ENCODE results near the gene GNA14. TPM values are rescaled to one million over a fixed set of nuclear protein-coding genes. Genes with fewer than 3 reads are reported as not detected.

Gene GNA14
- polyA plus RNA-seq, 2 of the 4 experiments (the other 2 are of a cell fraction): 0.04 to 0.06 TPM

- Histone ChIP-seq H3K9me3 (no peaks in the 10 kb centered on the region), H3K27ac (no peak overlapping the region), H3K4me3 (no peak overlapping the region), H3K4me2 (no peak overlapping the region), H3K4me1 (peaks cover 2% of the 10 kb centered on the region; the same call in 1 of the 3 replicates)
- DNase-seq (ENCODE audit: low read depth in 1 of 2, low spot score in 1 of 2): no peak
- CTCF ChIA-PET: no interaction called here
- no peak for ATAC-seq
- TF ChIP-seq BHLHE40 (IDR thresholded peaks at IDR 0.05; ENCODE audit: low read depth, low read length) (no peak), KDM1A (IDR thresholded peaks at IDR 0.05; ENCODE audit: low read depth) (no peak), RFX5 (IDR thresholded peaks at IDR 0.05) (no peak), EHMT2 (IDR thresholded peaks at IDR 0.05; ENCODE audit: low read depth) (no peak), E2F6 (IDR thresholded peaks at IDR 0.05; ENCODE audit: borderline replicate concordance, low read depth) (no peak), HOXA7 (CRISPR knock-in tag; IDR thresholded peaks at IDR 0.05) (no peak), ZSCAN20 (CRISPR knock-in tag; IDR thresholded peaks at IDR 0.05) (no peak), NFE2L2 (conservative IDR thresholded peaks at IDR 0.05; ENCODE audit: low read length) (no peak), GATA3 (IDR thresholded peaks at IDR 0.05; ENCODE audit: borderline replicate concordance) (no peak), JUN (IDR thresholded peaks at IDR 0.05) (no peak), CBX2 (IDR thresholded peaks at IDR 0.05; ENCODE audit: borderline replicate concordance, low read depth) (no peak), POLR2AphosphoS2 (conservative IDR thresholded peaks at IDR 0.05; ENCODE audit: low read length) (no peak), FOSB (CRISPR knock-in tag; IDR thresholded peaks at IDR 0.05) (no peak), HDAC2 (IDR thresholded peaks at IDR 0.05) (no peak), ZC3H11A (IDR thresholded peaks at IDR 0.05) (no peak), MAZ (IDR thresholded peaks at IDR 0.05; ENCODE audit: borderline replicate concordance, low read depth, low read length) (no peak), POLR2A (IDR thresholded peaks at IDR 0.05; ENCODE audit: low read length) (no peak)
- TF ChIP-seq, protein P1, sequence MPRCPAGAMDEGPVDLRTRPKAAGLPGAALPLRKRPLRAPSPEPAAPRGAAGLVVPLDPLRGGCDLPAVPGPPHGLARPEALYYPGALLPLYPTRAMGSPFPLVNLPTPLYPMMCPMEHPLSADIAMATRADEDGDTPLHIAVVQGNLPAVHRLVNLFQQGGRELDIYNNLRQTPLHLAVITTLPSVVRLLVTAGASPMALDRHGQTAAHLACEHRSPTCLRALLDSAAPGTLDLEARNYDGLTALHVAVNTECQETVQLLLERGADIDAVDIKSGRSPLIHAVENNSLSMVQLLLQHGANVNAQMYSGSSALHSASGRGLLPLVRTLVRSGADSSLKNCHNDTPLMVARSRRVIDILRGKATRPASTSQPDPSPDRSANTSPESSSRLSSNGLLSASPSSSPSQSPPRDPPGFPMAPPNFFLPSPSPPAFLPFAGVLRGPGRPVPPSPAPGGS (IDR thresholded peaks at IDR 0.05): no peak
- no peak for FAIRE-seq
- WGBS (ENCODE audit: missing lambda C conversion rate): 46% methylated on average over 4 of the region's 4 CpGs
- POLR2A ChIA-PET: no interaction called here
Measured at GRCh38 chr9:77672183-77672582, 24.1 kb upstream of the GNA14 start.

DNA sequence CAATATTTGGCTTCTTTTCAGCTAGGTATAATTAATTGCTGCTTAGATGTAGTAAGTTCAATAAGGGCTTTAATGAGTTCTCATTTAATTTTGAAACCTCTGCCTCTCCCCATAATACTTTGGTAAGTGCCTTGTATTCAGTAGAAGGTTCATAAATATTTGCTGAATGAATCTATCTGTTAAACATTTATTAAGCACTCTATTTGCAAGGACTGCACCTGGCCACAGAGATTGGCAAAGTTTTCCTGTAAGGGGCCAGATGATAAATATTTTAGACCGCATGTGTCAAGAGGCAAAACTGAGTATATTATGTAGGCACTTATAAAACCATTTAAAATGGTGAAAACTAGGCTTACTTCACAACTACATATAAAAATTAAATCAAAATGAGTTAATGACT, 19.0 kb upstream of the GNA14 start:
- TF ChIP-seq HOXB5 (CRISPR knock-in tag; IDR thresholded peaks at IDR 0.05) (no peak), MYC (IDR thresholded peaks at IDR 0.05; ENCODE audit: borderline replicate concordance, low read length) (no peak), GATA3 (IDR thresholded peaks at IDR 0.05; ENCODE audit: borderline replicate concordance) (no peak), RCOR1 (IDR thresholded peaks at IDR 0.05; ENCODE audit: low read depth, low read length) (no peak), HOXA7 (CRISPR knock-in tag; IDR thresholded peaks at IDR 0.05) (no peak), E2F6 (IDR thresholded peaks at IDR 0.05; ENCODE audit: borderline replicate concordance, low read depth) (no peak), ESRRA (IDR thresholded peaks at IDR 0.05; ENCODE audit: borderline replicate concordance, low read length) (no peak), POLR2A (IDR thresholded peaks at IDR 0.05; ENCODE audit: low read length) (no peak)
- TF ChIP-seq, protein P2, sequence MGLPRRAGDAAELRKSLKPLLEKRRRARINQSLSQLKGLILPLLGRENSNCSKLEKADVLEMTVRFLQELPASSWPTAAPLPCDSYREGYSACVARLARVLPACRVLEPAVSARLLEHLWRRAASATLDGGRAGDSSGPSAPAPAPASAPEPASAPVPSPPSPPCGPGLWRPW (IDR thresholded peaks at IDR 0.05): no peak
- no peak for FAIRE-seq
- CTCF ChIA-PET: no interaction called here

DNA sequence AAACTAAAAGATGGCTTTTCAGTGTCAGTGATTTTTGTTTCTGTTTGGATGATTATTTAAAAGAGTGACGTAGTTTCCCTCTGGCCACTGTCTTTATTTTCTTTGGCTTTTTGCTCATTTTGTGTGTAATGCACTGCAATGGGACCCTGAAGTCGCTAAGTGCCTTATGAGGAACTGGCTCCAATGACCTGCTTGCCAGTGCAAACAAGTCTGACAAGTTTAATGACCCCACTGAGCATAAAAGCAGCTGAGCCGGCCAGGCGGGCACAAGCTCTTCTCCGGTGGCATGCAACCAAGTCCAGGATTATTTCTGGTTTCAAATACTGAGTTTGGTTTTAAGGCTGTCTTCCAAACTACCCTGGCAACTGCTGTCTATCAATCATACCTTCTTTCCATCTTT, 15.6 kb upstream of the GNA14 start:
- DNase-seq (ENCODE audit: low read depth in 1 of 2, low spot score in 1 of 2) (no peak), FAIRE-seq (no peak), ATAC-seq (no peak)
- no peaks in the 10 kb centered on the region for H3K9me3 ChIP-seq
- no peak overlapping the region for H3K27ac ChIP-seq
- WGBS (ENCODE audit: missing lambda C conversion rate): 50% methylated on average over 5 of the region's 5 CpGs
- ChIA-PET POLR2A (interaction anchor here (0.6 kb wide), 1 partner anchor 47 kb away, joined by 3 read pairs; no protein-coding TSS in a partner anchor), CTCF (interaction anchor here (0.7 to 0.8 kb wide), 2 partner anchors 88 to 89 kb away, joined by 3 read pairs; no protein-coding TSS in a partner anchor)
- peaks cover 6% of the 10 kb centered on the region; the same call in 1 of the 3 replicates for H3K4me1 ChIP-seq
- no peak overlapping the region for H3K4me2 ChIP-seq
- H3K4me3 ChIP-seq: no peak overlapping the region
- TF ChIP-seq RCOR1 (IDR thresholded peaks at IDR 0.05; ENCODE audit: low read depth, low read length): no peak
- no peak for TF ChIP-seq FOSB (CRISPR knock-in tag; IDR thresholded peaks at IDR 0.05)
- TF ChIP-seq, protein P3, sequence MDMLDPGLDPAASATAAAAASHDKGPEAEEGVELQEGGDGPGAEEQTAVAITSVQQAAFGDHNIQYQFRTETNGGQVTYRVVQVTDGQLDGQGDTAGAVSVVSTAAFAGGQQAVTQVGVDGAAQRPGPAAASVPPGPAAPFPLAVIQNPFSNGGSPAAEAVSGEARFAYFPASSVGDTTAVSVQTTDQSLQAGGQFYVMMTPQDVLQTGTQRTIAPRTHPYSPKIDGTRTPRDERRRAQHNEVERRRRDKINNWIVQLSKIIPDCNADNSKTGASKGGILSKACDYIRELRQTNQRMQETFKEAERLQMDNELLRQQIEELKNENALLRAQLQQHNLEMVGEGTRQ (IDR thresholded peaks at IDR 0.05): no peak
- no peak for TF ChIP-seq ZSCAN20 (CRISPR knock-in tag; IDR thresholded peaks at IDR 0.05)
- no peak for TF ChIP-seq EHMT2 (IDR thresholded peaks at IDR 0.05; ENCODE audit: low read depth)
- TF ChIP-seq NPAS2 (CRISPR knock-in tag; IDR thresholded peaks at IDR 0.05; ENCODE audit: borderline replicate concordance): no peak
- TF ChIP-seq FOSL2 (IDR thresholded peaks at IDR 0.05): no peak
- no peak for TF ChIP-seq FOSL2 (CRISPR knock-in tag; IDR thresholded peaks at IDR 0.05)
- no peak for TF ChIP-seq MYC (IDR thresholded peaks at IDR 0.05; ENCODE audit: borderline replicate concordance, low read length)
- TF ChIP-seq MAZ (IDR thresholded peaks at IDR 0.05; ENCODE audit: borderline replicate concordance, low read depth, low read length): no peak
- TF ChIP-seq CHD4 (IDR thresholded peaks at IDR 0.05; ENCODE audit: borderline replicate concordance): no peak
- no peak for TF ChIP-seq TP53 (CRISPR knock-in tag; IDR thresholded peaks at IDR 0.05)
- no peak for TF ChIP-seq CHD2 (IDR thresholded peaks at IDR 0.05; ENCODE audit: low read length, partially characterized antibody)
- no peak for TF ChIP-seq SMC3 (IDR thresholded peaks at IDR 0.05)
- no peak for TF ChIP-seq ATOH8 (CRISPR knock-in tag; IDR thresholded peaks at IDR 0.05; ENCODE audit: low read depth)

More for the DNA sequence above, 19.0 kb upstream of the GNA14 start:
- no peak for ATAC-seq
- H3K4me1 ChIP-seq: peaks cover 6% of the 10 kb centered on the region; the same call in 1 of the 3 replicates
- H3K9me3 ChIP-seq: no peaks in the 10 kb centered on the region
- no peak overlapping the region for H3K27ac ChIP-seq
- POLR2A ChIA-PET: no interaction called here
- 33% methylated on average over 1 of the region's 1 CpG for WGBS (ENCODE audit: missing lambda C conversion rate)
- peak overlapping the region; percentile 21; the same call in 1 of the 3 replicates for H3K4me2 ChIP-seq
- no peak overlapping the region for H3K4me3 ChIP-seq
- no peak for DNase-seq (ENCODE audit: low read depth in 1 of 2, low spot score in 1 of 2)
